ENCODE data around the gene SLC27A3. TPM values are rescaled to one million over a fixed set of nuclear protein-coding genes. Genes with fewer than 3 reads are reported as not detected.

The SLC27A3 gene
- total and polyA plus RNA-seq, 9 of the 15 experiments (the other 6 are each of a cell fraction or from before 2014, with no cell fraction given), result 0.57 to 5.2 (median 2.8) TPM

GRCh38 chr1:153801028-153801625, 25.9 kb downstream of the SLC27A3 start:
- intact Hi-C loops (cut with micrococcal nuclease) (no loop called here), in situ Hi-C loops (cut with MboI) (no loop called here)
- ATAC-seq (no peak), FAIRE-seq (no peak), DNase-seq (ENCODE audit: extremely low read depth in 1 of 4, low spot score in 3 of 4) (no peak)
- H3K9ac ChIP-seq (ENCODE audit: insufficient read depth in 1 of 2, low read depth in 2 of 2, low read length in 2 of 2), result peak overlapping the region in 1 of 2 experiments; percentile 11; a peak in 1 of 4 replicates
- H3K9me3 ChIP-seq (replicated peaks; ENCODE audit: control insufficient read depth, insufficient read depth, low read depth, low read length), result no peaks in the 10 kb centered on the region
- POLR2A ChIA-PET, result interaction anchor here (0.6 to 2.7 kb wide), 3 partner anchors 9 to 189 kb away, joined by 3 to 9 read pairs (median 4); partner anchors contain the start of gene RPS27
- no peak overlapping the region for H3K4me3 ChIP-seq
- CTCF ChIA-PET (ENCODE audit: low intra/inter-chr PET ratio), result no interaction called here
- H3K27me3 ChIP-seq (ENCODE audit: control insufficient read depth in 2 of 2, insufficient read depth in 2 of 2, low read length in 2 of 2), result no peaks in the 10 kb centered on the region
- 89% methylated on average over 6 of the region's 6 CpGs for WGBS (ENCODE audit: insufficient coverage, low coverage, missing lambda C conversion rate)
- BruUV-seq (replicated peaks), result no TSS peak
- peaks cover 5% of the 10 kb centered on the region; the same call in 2 of the 3 replicates for H3K36me3 ChIP-seq (ENCODE audit: control insufficient read depth, insufficient read depth, low read length)
- H3K79me2 ChIP-seq (ENCODE audit: control insufficient read depth, insufficient read depth, low read length), result no peaks in the 10 kb centered on the region
- TF ChIP-seq USF2 (CRISPR knock-in tag; IDR thresholded peaks at IDR 0.05) (no peak), POLR2G (IDR thresholded peaks at IDR 0.05; ENCODE audit: low read depth, low read length) (peak; percentile 42; the same call in 1 of the 2 replicates)
- H2AFZ ChIP-seq (ENCODE audit: low read depth, low read length), result no peak overlapping the region
- H4K20me1 ChIP-seq (replicated peaks; ENCODE audit: control insufficient read depth, insufficient read depth, low read length), result no peaks in the 10 kb centered on the region
- H3K4me2 ChIP-seq (ENCODE audit: insufficient read depth, low read length), result no peak overlapping the region
- H3K27ac ChIP-seq (ENCODE audit: extremely low read depth, low read depth, low read length), result no peak overlapping the region
- H3K4me1 ChIP-seq (replicated peaks in 1 of 2; ENCODE audit: control insufficient read depth in 2 of 2, insufficient read depth in 2 of 2, low read length in 2 of 2), result peaks cover 12 to 21% of the 10 kb centered on the region in 2 experiments; a peak in 4 of 5 replicates
- H3K9me1 ChIP-seq (ENCODE audit: control insufficient read depth, insufficient read depth, low read length), result no peaks in the 10 kb centered on the region

Data from K562 (cell line).